Measurements from ENCODE around the gene SLC12A8. TPM values are rescaled to one million over a fixed set of nuclear protein-coding genes. Genes with fewer than 3 reads are reported as not detected.

SLC12A8 gene
- total and polyA plus RNA-seq, 9 of the 15 experiments (the other 6 are each of a cell fraction or from before 2014, with no cell fraction given), result 0.04 to 0.33 (median 0.09) TPM; not detected in 4

GRCh38 chr3:125152951-125153350 lies 59.6 kb downstream of the SLC12A8 start:
- H3K79me2 ChIP-seq (ENCODE audit: control insufficient read depth, insufficient read depth, low read length), result no peaks in the 10 kb centered on the region
- no peaks in the 10 kb centered on the region for H3K9me3 ChIP-seq (replicated peaks; ENCODE audit: control insufficient read depth, insufficient read depth, low read depth, low read length)
- DNase-seq (ENCODE audit: extremely low read depth in 1 of 4, low spot score in 3 of 4), result no peak
- intact Hi-C loops (cut with micrococcal nuclease), result loop anchor here (5.0 kb wide), 1 partner anchor 434 kb away; no protein-coding TSS in a partner anchor
- H2AFZ ChIP-seq (ENCODE audit: low read depth, low read length), result no peak overlapping the region
- in situ Hi-C loops (cut with MboI), result loop anchor here (25.0 kb wide), 1 partner anchor 434 kb away; the partner anchor contains the start of gene OSBPL11
- H4K20me1 ChIP-seq (replicated peaks; ENCODE audit: control insufficient read depth, insufficient read depth, low read length), result no peaks in the 10 kb centered on the region
- H3K27me3 ChIP-seq (ENCODE audit: control insufficient read depth in 2 of 2, insufficient read depth in 2 of 2, low read length in 2 of 2), result peaks cover 0 to 4% of the 10 kb centered on the region in 2 experiments; a peak in 1 of 5 replicates
- WGBS (ENCODE audit: insufficient coverage, low coverage, missing lambda C conversion rate), result 14% methylated on average over 7 of the region's 10 CpGs
- H3K9ac ChIP-seq (ENCODE audit: insufficient read depth in 1 of 2, low read depth in 2 of 2, low read length in 2 of 2), result no peak overlapping the region
- FAIRE-seq, result no peak
- H3K27ac ChIP-seq (ENCODE audit: extremely low read depth, low read depth, low read length), result no peak overlapping the region
- H3K9me1 ChIP-seq (ENCODE audit: control insufficient read depth, insufficient read depth, low read length), result no peaks in the 10 kb centered on the region
- BruUV-seq (replicated peaks), result no TSS peak
- ChIA-PET CTCF (ENCODE audit: low intra/inter-chr PET ratio) (no interaction called here), POLR2A (no interaction called here)
- TF ChIP-seq, protein P1, sequence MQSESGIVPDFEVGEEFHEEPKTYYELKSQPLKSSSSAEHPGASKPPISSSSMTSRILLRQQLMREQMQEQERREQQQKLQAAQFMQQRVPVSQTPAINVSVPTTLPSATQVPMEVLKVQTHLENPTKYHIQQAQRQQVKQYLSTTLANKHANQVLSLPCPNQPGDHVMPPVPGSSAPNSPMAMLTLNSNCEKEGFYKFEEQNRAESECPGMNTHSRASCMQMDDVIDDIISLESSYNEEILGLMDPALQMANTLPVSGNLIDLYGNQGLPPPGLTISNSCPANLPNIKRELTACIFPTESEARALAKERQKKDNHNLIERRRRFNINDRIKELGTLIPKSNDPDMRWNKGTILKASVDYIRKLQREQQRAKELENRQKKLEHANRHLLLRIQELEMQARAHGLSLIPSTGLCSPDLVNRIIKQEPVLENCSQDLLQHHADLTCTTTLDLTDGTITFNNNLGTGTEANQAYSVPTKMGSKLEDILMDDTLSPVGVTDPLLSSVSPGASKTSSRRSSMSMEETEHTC (IDR thresholded peaks at IDR 0.05), result no peak
- TF ChIP-seq ZNF668 (CRISPR knock-in tag; IDR thresholded peaks at IDR 0.05) (no peak), PPARD (CRISPR knock-in tag; IDR thresholded peaks at IDR 0.05) (no peak), MCM7 (IDR thresholded peaks at IDR 0.05) (no peak), ZBTB17 (CRISPR knock-in tag; IDR thresholded peaks at IDR 0.05) (no peak), PCBP1 (IDR thresholded peaks at IDR 0.05; ENCODE audit: low read depth, low read length, poor library complexity, severe bottlenecking) (no peak), PHB2 (IDR thresholded peaks at IDR 0.05; ENCODE audit: low read depth) (no peak), EP300 (IDR thresholded peaks at IDR 0.05; ENCODE audit: low read length) (no peak), HES1 (IDR thresholded peaks at IDR 0.05; ENCODE audit: low read depth) (no peak), MEIS2 (IDR thresholded peaks at IDR 0.05; ENCODE audit: partially characterized antibody) (no peak), HOMEZ (CRISPR knock-in tag; IDR thresholded peaks at IDR 0.05) (no peak), DACH1 (IDR thresholded peaks at IDR 0.05; ENCODE audit: partially characterized antibody) (no peak), TARDBP (IDR thresholded peaks at IDR 0.05) (no peak)
- H3K36me3 ChIP-seq (ENCODE audit: control insufficient read depth, insufficient read depth, low read length), result no peaks in the 10 kb centered on the region
- no peak overlapping the region for H3K4me3 ChIP-seq
- H3K4me1 ChIP-seq (replicated peaks in 1 of 2; ENCODE audit: control insufficient read depth in 2 of 2, insufficient read depth in 2 of 2, low read length in 2 of 2), result peaks cover 7 to 10% of the 10 kb centered on the region in 2 experiments; a peak in 3 of 5 replicates
- H3K4me2 ChIP-seq (ENCODE audit: insufficient read depth, low read length), result no peak overlapping the region
- no peak for ATAC-seq
